ENCODE results near the gene ADARB1. TPM values are rescaled to one million over a fixed set of nuclear protein-coding genes. Genes with fewer than 3 reads are reported as not detected.

The ADARB1 gene
- total and polyA plus RNA-seq, 3 experiments from 2014 or later: 11.8 to 29.5 (median 28.9) TPM

DNA sequence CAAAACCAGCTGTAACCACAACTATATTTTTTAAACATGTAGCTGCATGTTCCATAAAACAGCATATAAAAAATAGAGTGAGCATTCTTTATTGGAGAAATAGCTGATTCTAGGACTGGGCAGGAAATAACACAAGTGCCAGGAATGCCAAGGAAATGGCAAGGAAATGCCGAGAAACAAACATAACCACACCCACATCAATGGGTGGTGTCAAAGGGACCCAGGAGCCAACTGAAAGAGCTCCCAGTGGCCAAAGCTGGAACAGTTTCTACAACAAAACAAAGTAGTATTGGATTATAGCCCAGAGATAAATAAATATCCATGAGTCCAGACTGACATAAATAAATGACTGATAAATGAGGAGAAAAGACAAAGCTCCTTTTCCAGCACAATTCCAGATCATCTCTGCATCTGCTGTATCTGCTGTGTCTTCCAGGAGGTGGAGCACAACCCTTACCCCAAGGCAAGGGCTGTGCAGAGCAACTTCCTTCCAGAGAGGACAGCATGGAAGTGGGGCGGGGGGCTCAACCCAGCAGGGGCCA lies 28.1 kb downstream of the ADARB1 start:
- H3K27ac Mint-ChIP-seq: peak overlapping the region in 3 of 8 donors; percentile 51 to 60 (median 56)
- no peak for DNase-seq
- peaks cover 25% of the 10 kb centered on the region for H3K4me1 ChIP-seq (ENCODE audit: insufficient read depth, low read length)
- no peak overlapping the region for H3K27ac ChIP-seq (ENCODE audit: low read depth, low read length)
- H3K27me3 ChIP-seq (ENCODE audit: insufficient read depth, low read length, poor library complexity, severe bottlenecking): no peaks in the 10 kb centered on the region
- H3K4me1 Mint-ChIP-seq: peaks cover 41 to 60% (median 60%) of the 10 kb centered on the region in 3 donors
- POLR2A ChIA-PET: no interaction called here
- no peaks in the 10 kb centered on the region for H3K27me3 Mint-ChIP-seq
- no peaks in the 10 kb centered on the region for H3K9me3 Mint-ChIP-seq
- CTCF ChIA-PET: interaction anchor here (0.8 to 1.6 kb wide), 4 partner anchors 15 to 152 kb away, joined by 3 to 5 read pairs (median 3); no protein-coding TSS in a partner anchor
- no peaks in the 10 kb centered on the region for H3K36me3 ChIP-seq (ENCODE audit: insufficient read depth, low read length)
- H3K36me3 Mint-ChIP-seq: peaks cover 0 to 9% (median 4%) of the 10 kb centered on the region in 3 donors
- no peaks in the 10 kb centered on the region for H3K9me3 ChIP-seq (ENCODE audit: low read length)
- no peak overlapping the region for H3K4me3 ChIP-seq (ENCODE audit: low read length)
- H3K4me3 Mint-ChIP-seq: no peak overlapping the region

DNA sequence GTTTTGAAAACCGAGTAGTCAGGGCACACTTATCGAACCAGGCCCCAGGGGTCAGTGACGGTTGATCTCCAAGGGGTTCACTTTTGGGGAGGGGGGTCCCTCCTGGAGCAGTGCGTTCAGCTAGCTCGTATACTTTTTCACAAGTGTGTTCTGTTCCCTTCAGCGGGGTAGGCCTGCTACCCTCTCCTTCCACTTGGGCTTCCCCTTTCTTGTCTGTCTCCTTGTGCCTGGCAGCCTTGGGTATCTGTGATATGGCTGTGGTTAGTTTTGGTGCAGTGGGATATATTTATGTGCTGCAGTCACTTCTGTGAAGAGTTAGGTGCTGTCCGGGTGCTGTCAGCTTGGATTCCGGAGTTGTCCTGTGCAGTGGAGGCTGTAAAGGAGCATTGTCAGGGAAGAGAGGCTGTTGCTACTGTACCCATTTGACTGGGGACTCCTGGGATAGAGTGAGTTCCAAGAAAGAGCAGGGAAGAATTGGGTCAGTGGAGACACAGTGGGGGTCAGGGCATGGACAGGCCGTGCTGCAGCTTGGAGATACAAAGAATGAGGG lies 29.7 kb downstream of the ADARB1 start:
- Histone ChIP-seq H3K4me1 (ENCODE audit: insufficient read depth, low read length) (peaks cover 31% of the 10 kb centered on the region), H3K4me3 (ENCODE audit: low read length) (no peak overlapping the region), H3K9me3 (ENCODE audit: low read length) (no peaks in the 10 kb centered on the region), H3K36me3 (ENCODE audit: insufficient read depth, low read length) (no peaks in the 10 kb centered on the region), H3K27ac (ENCODE audit: low read depth, low read length) (no peak overlapping the region), H3K27me3 (ENCODE audit: insufficient read depth, low read length, poor library complexity, severe bottlenecking) (no peaks in the 10 kb centered on the region)
- no peak for DNase-seq
- Mint-ChIP-seq H3K27ac (peak overlapping the region in 5 of 8 donors; percentile 27 to 80 (median 31)), H3K36me3 (peaks cover 0 to 3% (median 0%) of the 10 kb centered on the region in 3 donors), H3K9me3 (no peaks in the 10 kb centered on the region), H3K4me1 (peaks cover 41 to 60% (median 57%) of the 10 kb centered on the region in 3 donors), H3K27me3 (no peaks in the 10 kb centered on the region), H3K4me3 (peak overlapping the region in 3 of 7 donors; percentile 8 to 32 (median 8))
- CTCF ChIA-PET: interaction anchor here (1.9 kb wide), 1 partner anchor 154 kb away, joined by 6 read pairs; no protein-coding TSS in a partner anchor
- POLR2A ChIA-PET: no interaction called here

DNA sequence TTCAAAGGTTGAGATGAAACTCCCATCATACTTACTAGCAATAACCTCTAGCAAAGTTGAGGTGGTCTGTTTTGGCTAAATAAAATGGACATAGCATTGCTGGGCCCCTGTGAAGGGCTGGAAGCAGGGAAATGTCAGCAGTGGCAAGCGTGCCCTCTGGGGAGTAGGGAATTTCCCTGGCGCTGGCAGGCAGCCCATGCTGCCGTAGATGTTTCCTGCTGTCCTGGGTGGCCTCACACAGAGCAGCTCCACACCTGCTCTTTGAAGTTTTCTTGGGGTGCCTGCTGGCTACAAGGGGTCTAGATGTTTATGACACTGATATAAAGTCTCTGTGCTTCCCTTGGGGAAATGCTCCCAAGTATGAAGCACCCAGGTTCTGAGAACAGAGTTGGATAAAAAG lies 30.2 kb downstream of the ADARB1 start:
- Mint-ChIP-seq H3K4me3 (peak overlapping the region in 3 of 7 donors; percentile 26 to 33 (median 30)), H3K9me3 (no peaks in the 10 kb centered on the region), H3K27ac (peak overlapping the region in 5 of 8 donors; percentile 12 to 60 (median 30)), H3K36me3 (peaks cover 0 to 3% (median 0%) of the 10 kb centered on the region in 3 donors), H3K4me1 (peaks cover 45 to 65% (median 61%) of the 10 kb centered on the region in 3 donors), H3K27me3 (no peaks in the 10 kb centered on the region)
- POLR2A ChIA-PET: no interaction called here
- Histone ChIP-seq H3K9me3 (ENCODE audit: low read length) (no peaks in the 10 kb centered on the region), H3K4me3 (ENCODE audit: low read length) (no peak overlapping the region), H3K27me3 (ENCODE audit: insufficient read depth, low read length, poor library complexity, severe bottlenecking) (no peaks in the 10 kb centered on the region), H3K27ac (ENCODE audit: low read depth, low read length) (no peak overlapping the region), H3K36me3 (ENCODE audit: insufficient read depth, low read length) (no peaks in the 10 kb centered on the region), H3K4me1 (ENCODE audit: insufficient read depth, low read length) (peaks cover 36% of the 10 kb centered on the region)
- DNase-seq: peak in 1 of 5 donors; percentile 35
- CTCF ChIA-PET: interaction anchor here (1.9 kb wide), 1 partner anchor 155 kb away, joined by 6 read pairs; no protein-coding TSS in a partner anchor

DNA sequence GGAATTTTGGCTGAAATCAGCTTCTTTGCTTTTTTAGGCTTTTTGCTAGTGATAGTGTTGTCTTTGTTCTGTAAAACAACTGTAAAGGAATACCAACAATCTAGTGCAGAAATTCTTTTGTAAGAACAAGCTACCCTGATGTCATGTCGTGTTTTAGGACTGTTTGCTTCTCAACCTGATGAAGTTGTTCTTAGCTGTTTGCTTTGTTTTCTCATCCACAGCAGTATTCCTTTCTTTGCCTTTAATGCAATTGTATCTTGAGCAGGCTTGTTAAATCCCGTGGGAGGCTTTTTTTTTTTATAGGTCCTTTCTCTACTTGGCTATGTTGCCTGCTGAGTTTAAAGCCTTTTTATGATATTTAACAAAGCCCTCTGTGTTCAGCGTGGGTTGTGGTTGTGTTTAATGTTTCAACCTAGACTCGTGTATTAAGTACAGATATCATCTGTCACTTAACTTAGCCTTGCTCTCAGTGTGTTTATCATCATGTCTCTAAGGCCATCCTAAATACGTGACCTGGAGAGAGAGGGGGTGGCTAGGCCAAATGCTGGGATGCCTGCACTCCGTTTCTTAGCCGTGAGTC lies 31.6 kb downstream of the ADARB1 start:
- peaks cover 57 to 79% (median 75%) of the 10 kb centered on the region in 3 donors for H3K4me1 Mint-ChIP-seq
- Histone ChIP-seq H3K27me3 (ENCODE audit: insufficient read depth, low read length, poor library complexity, severe bottlenecking) (no peaks in the 10 kb centered on the region), H3K36me3 (ENCODE audit: insufficient read depth, low read length) (no peaks in the 10 kb centered on the region), H3K27ac (ENCODE audit: low read depth, low read length) (no peak overlapping the region), H3K9me3 (ENCODE audit: low read length) (no peaks in the 10 kb centered on the region), H3K4me3 (ENCODE audit: low read length) (no peak overlapping the region), H3K4me1 (ENCODE audit: insufficient read depth, low read length) (peaks cover 48% of the 10 kb centered on the region)
- no peaks in the 10 kb centered on the region for H3K27me3 Mint-ChIP-seq
- ChIA-PET CTCF (interaction anchor here (1.3 kb wide), 1 partner anchor 23 kb away, joined by 3 read pairs; no protein-coding TSS in a partner anchor), POLR2A (no interaction called here)
- H3K27ac Mint-ChIP-seq: no peak overlapping the region
- H3K36me3 Mint-ChIP-seq: peaks cover 0 to 3% (median 0%) of the 10 kb centered on the region in 3 donors
- no peak for DNase-seq
- no peak overlapping the region for H3K4me3 Mint-ChIP-seq
- no peaks in the 10 kb centered on the region for H3K9me3 Mint-ChIP-seq

DNA sequence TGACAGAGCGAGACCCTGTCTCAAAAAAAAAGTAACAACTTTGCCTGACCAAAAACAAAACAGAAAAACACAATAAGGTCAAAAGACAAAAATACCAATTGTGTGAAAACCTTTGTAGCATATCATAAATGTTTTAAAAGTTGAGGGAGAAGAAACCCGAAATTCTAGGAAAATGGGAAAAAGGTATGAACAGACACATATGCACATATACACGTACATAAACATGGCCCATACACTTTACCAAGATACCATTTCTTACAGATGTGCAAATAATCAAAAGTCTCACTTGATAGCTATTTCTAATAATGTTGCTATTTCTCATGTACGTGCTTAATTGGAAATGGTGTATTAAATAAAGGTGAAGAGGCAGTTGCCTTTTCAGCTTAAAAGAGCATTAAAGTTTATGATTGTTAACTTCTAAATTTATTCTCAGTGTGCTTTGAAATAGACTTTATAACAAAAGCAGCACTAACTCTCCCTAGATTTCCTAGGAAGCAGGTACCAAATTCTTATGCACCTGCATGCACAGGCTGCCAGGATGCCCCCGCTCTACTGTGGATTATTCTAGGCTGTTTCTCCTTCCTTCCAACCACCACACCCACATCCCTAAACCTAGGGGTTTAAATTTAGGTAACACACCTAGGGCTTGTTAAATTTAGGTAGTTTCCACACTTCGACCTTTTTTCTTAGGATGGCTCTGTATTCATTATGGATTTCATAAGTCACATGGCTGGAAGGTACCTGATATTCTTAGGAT lies 33.8 kb downstream of the ADARB1 start:
- no peaks in the 10 kb centered on the region for H3K27me3 Mint-ChIP-seq
- no peak overlapping the region for H3K4me3 Mint-ChIP-seq
- H3K4me3 ChIP-seq (ENCODE audit: low read length): no peak overlapping the region
- peaks cover 0 to 3% (median 0%) of the 10 kb centered on the region in 3 donors for H3K36me3 Mint-ChIP-seq
- no peaks in the 10 kb centered on the region for H3K36me3 ChIP-seq (ENCODE audit: insufficient read depth, low read length)
- peak overlapping the region in 1 of 8 donors; percentile 56 for H3K27ac Mint-ChIP-seq
- H3K27me3 ChIP-seq (ENCODE audit: insufficient read depth, low read length, poor library complexity, severe bottlenecking): no peaks in the 10 kb centered on the region
- no peak for DNase-seq
- H3K4me1 ChIP-seq (ENCODE audit: insufficient read depth, low read length): peaks cover 42% of the 10 kb centered on the region
- ChIA-PET CTCF (interaction anchor here (1.3 to 1.6 kb wide), 2 partner anchors 20 to 30 kb away, joined by 3 to 6 read pairs; no protein-coding TSS in a partner anchor), POLR2A (no interaction called here)
- H3K27ac ChIP-seq (ENCODE audit: low read depth, low read length): no peak overlapping the region
- peaks cover 61 to 81% (median 77%) of the 10 kb centered on the region in 3 donors for H3K4me1 Mint-ChIP-seq
- H3K9me3 Mint-ChIP-seq: no peaks in the 10 kb centered on the region
- H3K9me3 ChIP-seq (ENCODE audit: low read length): no peaks in the 10 kb centered on the region

DNA sequence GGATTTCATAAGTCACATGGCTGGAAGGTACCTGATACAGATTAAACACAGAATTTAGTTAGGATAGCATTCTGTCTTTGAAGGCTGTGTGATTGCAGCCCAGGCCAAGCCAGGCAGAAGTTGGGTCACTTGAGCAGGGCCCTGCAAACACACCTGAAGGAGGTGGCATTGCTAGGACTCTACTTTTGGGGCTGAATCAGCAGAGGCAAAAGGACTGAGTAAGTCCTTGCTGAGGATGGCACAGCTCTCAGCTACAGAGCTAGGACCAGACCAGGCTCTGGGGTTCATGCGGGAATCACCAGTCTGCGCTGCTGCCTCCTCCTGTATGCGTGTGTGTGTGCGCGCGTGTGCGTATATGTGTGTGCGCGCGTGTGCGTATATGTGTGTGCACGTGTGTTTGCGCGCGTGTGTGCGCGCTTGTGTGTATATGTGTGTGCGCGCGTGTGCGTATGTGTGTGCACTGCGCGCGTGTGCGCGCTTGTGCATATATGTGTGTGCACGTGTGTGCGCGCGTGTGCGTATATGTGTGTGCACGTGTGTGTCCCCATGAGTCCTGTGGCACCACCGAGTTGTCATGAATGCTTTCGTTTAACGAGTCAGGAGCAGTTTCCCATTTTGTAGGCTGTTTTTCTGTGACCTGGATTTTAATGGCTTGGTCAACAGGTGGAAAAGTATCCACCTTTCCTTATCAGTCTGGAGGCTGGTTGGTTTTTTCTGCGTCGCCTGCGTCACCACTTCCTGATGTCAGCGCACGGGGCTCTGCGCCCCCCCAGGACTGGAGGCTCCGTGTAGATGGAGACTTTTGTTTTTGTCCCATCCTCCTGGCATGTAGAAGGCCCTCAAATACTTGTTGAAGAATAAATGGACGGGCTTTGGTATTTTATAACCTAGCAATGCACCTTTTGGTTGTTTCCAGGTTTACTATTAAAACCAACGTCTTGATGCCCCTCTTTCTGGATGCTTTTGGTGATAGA lies 34.7 kb downstream of the ADARB1 start:
- Histone ChIP-seq H3K9me3 (ENCODE audit: low read length) (no peaks in the 10 kb centered on the region), H3K27me3 (ENCODE audit: insufficient read depth, low read length, poor library complexity, severe bottlenecking) (no peaks in the 10 kb centered on the region), H3K4me3 (ENCODE audit: low read length) (peak overlapping the region; percentile 42), H3K36me3 (ENCODE audit: insufficient read depth, low read length) (no peaks in the 10 kb centered on the region), H3K27ac (ENCODE audit: low read depth, low read length) (no peak overlapping the region), H3K4me1 (ENCODE audit: insufficient read depth, low read length) (peaks cover 34% of the 10 kb centered on the region)
- Mint-ChIP-seq H3K27me3 (no peaks in the 10 kb centered on the region), H3K36me3 (peaks cover 0 to 3% (median 1%) of the 10 kb centered on the region in 3 donors), H3K4me3 (peak overlapping the region; percentile 44 to 81 (median 75)), H3K9me3 (no peaks in the 10 kb centered on the region), H3K4me1 (peaks cover 58 to 72% (median 70%) of the 10 kb centered on the region in 3 donors), H3K27ac (peak overlapping the region; percentile 9 to 83 (median 28))
- POLR2A ChIA-PET: no interaction called here
- CTCF ChIA-PET: interaction anchor here (0.9 to 1.9 kb wide), 2 partner anchors 19 to 159 kb away, joined by 3 to 8 read pairs; no protein-coding TSS in a partner anchor
- peak in 2 of 5 donors; percentile 27 to 41 for DNase-seq

All from CD8-positive, alpha-beta memory T cell (primary cell).